Lung (tissue), 12 donors: ENCODE results near the gene FBXW2. TPM values are rescaled to one million over a fixed set of nuclear protein-coding genes. Genes with fewer than 3 reads are reported as not detected.

Experiments used
- ATAC-seq: fragments of 200-7000 bp; cut with Tn5 transposase; one replicate; pipeline ENCODE4 v1.9.1; 2020; ENCODE audit warnings: moderate number of reproducible peaks; ENCODE audit not compliant: insufficient read depth, low FRiP score
- DNase-seq, 3 donors: peaks; one replicate each; pipeline ENCODE4 v3.0.0-alpha.2; 2013 to 2017
- H3K27ac ChIP-seq, 2 donors: one replicate each; pipeline ENCODE4 v1.5.1; 2013; ENCODE audit warnings: mild to moderate bottlenecking in 2 of 2, moderate library complexity in 2 of 2, control low read depth in 1 of 2, inconsistent platforms in 1 of 2, low read depth in 1 of 2, low read length in 1 of 2
- H3K27me3 ChIP-seq, 3 donors: one replicate each; pipeline ENCODE4 v1.5.1; 2013; ENCODE audit warnings: low read length in 2 of 3; ENCODE audit not compliant: control insufficient read depth in 3 of 3, insufficient read depth in 3 of 3
- H3K36me3 ChIP-seq, 4 donors: one replicate each; pipeline ENCODE4 v1.5.1; 2013; ENCODE audit warnings: low read length in 4 of 4, mild to moderate bottlenecking in 1 of 4, moderate library complexity in 1 of 4; ENCODE audit not compliant: control insufficient read depth in 4 of 4, insufficient read depth in 4 of 4
- H3K4me1 ChIP-seq, 5 donors: one replicate each; pipeline ENCODE4 v1.5.1; 2013; ENCODE audit warnings: low read length in 5 of 5, mild to moderate bottlenecking in 2 of 5, moderate library complexity in 1 of 5; ENCODE audit not compliant: control insufficient read depth in 5 of 5, insufficient read depth in 5 of 5
- H3K4me3 ChIP-seq: one replicate; pipeline ENCODE4 v1.5.1; 2013; ENCODE audit warnings: mild to moderate bottlenecking, control low read depth, moderate library complexity
- H3K9ac ChIP-seq, 2 donors: one replicate each; pipeline ENCODE4 v1.5.1; 2013; ENCODE audit warnings: low read length in 2 of 2, control low read depth in 1 of 2; ENCODE audit not compliant: insufficient read depth in 1 of 2
- H3K9me3 ChIP-seq, 4 donors: one replicate each; pipeline ENCODE4 v1.5.1; 2013; ENCODE audit warnings: low read length in 3 of 4, mild to moderate bottlenecking in 1 of 4, moderate library complexity in 1 of 4; ENCODE audit not compliant: control insufficient read depth in 4 of 4, insufficient read depth in 3 of 4
- CTCF ChIP-seq: IDR thresholded peaks from 2 replicates; pipeline ENCODE4 v1.5.1; 2012; ENCODE audit warnings: mild to moderate bottlenecking; ENCODE audit errors: control extremely low read depth, extremely low read depth
- WGBS, 2 donors: extraction: QIAGEN DNeasy Blood & Tissue Kit; methylation state at CpG; one replicate each; pipeline ENCODE4 v1.1.7; 2013; 5-methylcytosine and 5-hydroxymethylcytosine counted together
- polyA plus RNA-seq, 2 donors: library from polyadenylated mRNA; stranded (reverse); fragments of 200-250 nt; gene quantifications; one replicate each; pipeline ENCODE4 v1.2.1, GENCODE V29; 2013
- total RNA-seq, 2 donors: library from RNA; depleted of rRNA in 1 of 2; stranded (reverse); fragments of >200 nt in 1 of 2; gene quantifications; one replicate each; pipeline ENCODE4 v1.2.1, GENCODE V29; 2014 to 2021
- donor health status: control.
- donor health status: control.
- donor health status: Bipolar disorder and iron deficiency.
- donor health status: healthy.
- donor health status: DM: yes; HTN: yes; CAD: no.

FBXW2 gene
- total and polyA plus RNA-seq, 4 donors = 12.9 to 86.5 (median 48.2) TPM

DNA sequence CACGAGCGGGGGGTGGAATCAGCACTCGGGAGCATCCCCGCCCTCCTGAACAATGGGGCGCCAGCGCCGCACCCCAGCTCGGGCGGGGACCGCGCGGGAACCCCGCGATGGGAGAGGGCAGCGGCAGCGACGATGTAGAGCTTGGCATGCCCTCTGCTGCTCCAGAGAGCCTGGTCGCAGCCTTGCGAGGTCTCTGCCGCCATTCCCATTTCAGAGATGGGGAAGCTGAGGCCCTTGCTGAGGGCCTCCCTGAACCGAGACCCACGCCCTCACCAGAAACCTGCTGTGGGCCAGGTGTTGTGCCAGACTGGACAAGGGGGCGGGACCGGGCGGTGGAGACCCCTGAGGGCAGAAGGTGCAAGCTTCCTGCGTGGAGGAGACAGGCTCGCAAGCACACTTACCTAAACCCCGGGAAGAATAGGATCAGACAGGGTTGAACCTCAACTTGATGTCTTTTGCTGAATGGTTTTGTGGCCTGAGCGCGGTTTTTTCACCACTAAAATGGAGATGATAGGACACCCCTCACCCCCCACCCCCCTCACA, 78.3 kb downstream of the FBXW2 start:
- ATAC-seq (no peak), DNase-seq (peak in 2 of 3 donors; percentile 40 to 42)
- no peaks in the 10 kb centered on the region for H3K27me3 ChIP-seq
- H3K4me1 ChIP-seq = peaks cover 0 to 37% (median 7%) of the 10 kb centered on the region in 5 donors
- H3K9me3 ChIP-seq = no peaks in the 10 kb centered on the region
- H3K4me3 ChIP-seq = peak overlapping the region; percentile 64
- peak overlapping the region; percentile 86 to 87 for H3K9ac ChIP-seq
- H3K36me3 ChIP-seq = no peaks in the 10 kb centered on the region
- TF ChIP-seq CTCF = no peak
- 10 to 11% methylated on average over 29 to 30 of the region's 30 CpGs for WGBS, 2 donors
- H3K27ac ChIP-seq = peak overlapping the region in 1 of 2 donors; percentile 82

DNA sequence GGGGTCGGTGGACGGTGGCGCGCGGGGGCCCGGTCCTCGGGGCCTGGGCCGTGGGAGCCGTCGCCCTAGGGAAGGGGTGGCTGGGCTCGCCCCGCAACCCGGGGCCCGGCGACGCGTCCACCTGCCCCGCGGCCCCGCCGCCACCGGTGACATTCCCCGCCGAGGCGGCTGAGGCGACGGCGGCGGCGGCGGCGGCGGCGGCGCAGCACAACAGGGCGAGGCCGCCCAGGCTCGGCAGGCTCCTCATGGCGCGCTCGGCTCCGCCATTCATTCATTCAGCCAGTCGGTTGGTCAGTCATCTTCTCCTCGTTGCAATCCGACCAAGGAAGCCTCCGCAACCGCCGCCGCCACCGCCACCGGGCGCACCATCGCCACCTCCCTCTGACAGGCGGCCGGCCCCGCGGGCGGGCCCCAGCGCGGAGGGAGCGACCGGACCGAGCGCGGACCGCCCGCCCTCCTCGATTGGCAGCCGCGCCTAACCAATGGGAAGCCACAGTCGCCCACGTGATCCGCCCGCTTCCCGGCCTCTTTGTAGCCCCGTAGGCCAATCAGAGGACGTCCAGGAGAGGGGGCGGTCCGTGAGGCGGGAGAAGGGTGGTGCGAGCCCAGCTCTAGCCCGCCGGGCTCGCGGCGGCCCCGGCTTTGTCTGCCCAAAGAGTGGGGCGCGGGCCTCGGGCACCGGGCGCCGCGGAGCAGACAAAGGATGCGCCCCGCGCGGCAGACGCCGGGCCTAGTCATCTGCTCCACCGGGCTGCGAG, 78.9 kb downstream of the FBXW2 start, which contains the start of gene MEGF9:
Gene MEGF9 (minus strand): TSS at position 383 of the 758 bp plus-strand sequence. CDS start 112 bp downstream, at position 271.
- DNase-seq (peak; percentile 98 to 99 (median 99)), ATAC-seq (peak; percentile 95)
- Histone ChIP-seq H3K4me1 (peaks cover 0 to 39% (median 7%) of the 10 kb centered on the region in 5 donors), H3K27ac (peak within 1 kb of the TSS; percentile 71 to 92), H3K9ac (peak within 1 kb of the TSS; percentile 86 to 87), H3K27me3 (no peaks in the 10 kb centered on the region), H3K9me3 (no peaks in the 10 kb centered on the region), H3K36me3 (no peaks in the 10 kb centered on the region), H3K4me3 (peak within 1 kb of the TSS; percentile 64)
- TF ChIP-seq CTCF = no peak
- whole genome bisulfite sequencing, 2 donors = 0% methylated on average over 82 to 102 of the region's 102 CpGs

GRCh38 chr9:120713257-120714087, 79.7 kb downstream of the FBXW2 start:
- no peaks in the 10 kb centered on the region for H3K27me3 ChIP-seq
- peaks cover 0 to 46% (median 10%) of the 10 kb centered on the region in 5 donors for H3K4me1 ChIP-seq
- ATAC-seq (no peak), DNase-seq (no peak)
- H3K36me3 ChIP-seq = peaks cover 0 to 2% (median 0%) of the 10 kb centered on the region in 4 donors
- H3K9me3 ChIP-seq = no peaks in the 10 kb centered on the region
- no peak for TF ChIP-seq CTCF
- peak overlapping the region in 1 of 2 donors; percentile 64 for H3K9ac ChIP-seq
- WGBS, 2 donors = 2% methylated on average over 41 to 50 of the region's 50 CpGs
- H3K4me3 ChIP-seq = peak overlapping the region; percentile 64
- peak overlapping the region in 1 of 2 donors; percentile 92 for H3K27ac ChIP-seq
